MV-4-11 (cell line): ENCODE measurements around the gene HINFP.
"Not testable (repeated sequence)": the region's sequence is repeated elsewhere in the genome, so short reads cannot be mapped to it uniquely, and the experiment has no call there.

Experiments used
- DNase-seq: peaks from one replicate; lab custom pipeline; 2025; lab: John Stamatoyannopoulos, UW

HINFP gene

DNA sequence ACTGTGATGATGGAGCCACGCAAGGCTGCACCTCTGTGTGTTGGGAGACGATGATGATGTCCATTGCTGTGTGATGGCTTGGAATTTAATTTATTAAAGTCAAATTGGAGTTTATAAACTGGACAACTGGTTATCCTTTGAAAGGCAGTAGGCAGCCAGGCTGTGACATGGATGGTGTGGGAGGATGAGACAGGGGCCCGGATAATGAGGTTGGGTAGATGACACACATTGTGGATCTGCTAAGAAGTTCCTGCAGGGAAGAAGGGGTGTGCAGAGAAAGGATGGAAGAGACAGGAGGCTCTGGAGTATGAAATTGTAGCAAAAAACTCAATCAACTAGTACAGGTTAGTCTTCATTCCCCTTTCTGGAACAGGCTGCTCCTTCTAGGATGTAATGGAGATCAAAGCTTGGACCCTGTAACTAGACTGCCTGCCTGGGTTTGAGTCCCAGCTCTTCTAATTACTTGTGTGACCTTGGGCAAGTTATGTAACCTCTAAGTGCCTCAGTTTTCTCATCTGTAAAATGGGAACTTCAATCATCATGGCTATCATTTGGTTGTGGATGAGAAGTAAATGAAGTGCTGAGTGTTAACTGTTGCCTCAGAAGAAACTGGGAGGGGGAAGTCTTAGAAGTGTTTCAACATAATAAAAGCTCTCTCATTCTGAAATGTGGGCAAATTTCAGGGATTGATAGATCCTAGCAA lies 4.2 kb upstream of the HINFP start:
- DNase-seq, result no peak

DNA sequence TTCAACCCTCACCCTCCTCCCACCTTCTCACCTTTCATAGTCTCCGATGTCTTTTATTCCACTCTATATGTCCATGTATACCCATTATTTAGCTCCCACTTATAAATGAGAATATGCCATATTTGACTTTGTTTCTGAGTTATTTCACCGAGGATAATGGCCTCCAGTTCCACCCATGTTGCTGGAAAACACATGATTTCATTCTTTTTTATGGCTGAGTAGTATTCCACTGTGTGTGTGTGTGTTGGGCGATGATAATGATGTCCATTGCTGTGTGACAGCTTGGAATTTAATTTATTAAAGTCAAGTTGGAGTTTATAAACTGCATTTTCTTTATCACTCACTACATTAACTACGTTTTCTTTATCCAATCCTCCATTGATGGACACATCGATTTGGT lies 3.2 kb upstream of the HINFP start:
- DNase-seq, result no peak

DNA sequence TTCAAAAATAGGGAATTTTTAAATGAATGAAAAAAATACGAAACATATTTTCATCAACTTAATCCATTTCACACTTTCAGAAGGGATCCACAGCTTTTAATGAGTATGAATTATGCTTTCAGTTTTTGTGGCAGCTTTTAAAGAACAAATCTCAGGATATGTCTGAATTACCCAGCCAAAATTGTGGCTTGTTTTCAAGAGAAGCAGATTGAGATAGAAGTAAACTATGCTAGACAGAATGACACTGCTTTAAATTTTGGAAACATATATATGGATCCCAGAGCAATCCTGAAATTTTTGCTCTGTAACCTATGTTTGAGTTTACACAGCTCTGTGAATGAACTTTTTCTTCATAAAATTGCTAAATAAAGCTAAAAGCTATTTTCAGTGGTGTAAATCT lies 2.4 kb upstream of the HINFP start:
- no peak for DNase-seq

DNA sequence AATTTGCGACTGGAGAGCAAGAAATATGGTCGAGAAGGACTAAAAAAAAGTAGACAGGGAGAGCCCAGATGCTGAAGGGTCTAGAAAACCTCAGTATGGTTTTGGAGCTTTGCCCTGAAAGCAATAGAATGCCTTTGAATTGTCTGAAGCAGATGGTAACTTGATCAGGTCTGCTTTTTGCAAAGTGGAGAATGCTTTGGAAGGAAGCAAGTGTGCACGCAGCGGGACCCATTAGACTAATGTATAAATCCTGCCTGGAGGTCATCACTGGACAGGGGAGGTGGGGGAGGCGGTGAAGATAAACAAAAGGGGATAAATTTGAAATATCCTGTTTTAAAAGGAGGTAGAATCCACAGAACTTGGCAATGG lies 757 bp upstream of the HINFP start:
- DNase-seq, result no peak

DNA sequence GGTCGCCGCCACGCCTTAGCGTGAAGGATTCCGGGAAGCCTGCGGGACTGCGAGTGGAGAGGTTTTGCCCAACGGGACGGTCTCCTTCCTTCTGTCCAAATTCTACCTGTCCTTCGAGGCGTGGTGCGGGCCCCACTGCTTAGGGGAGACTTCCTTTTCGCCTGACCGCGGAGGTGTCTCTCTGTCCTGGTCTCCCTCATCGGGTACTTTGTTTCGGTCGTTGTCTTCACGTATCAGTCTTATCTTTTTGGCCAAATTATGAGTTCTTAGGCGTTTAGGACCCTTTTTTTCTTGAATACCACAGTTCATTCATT lies 388 bp downstream of the HINFP start:
- DNase-seq, result no peak

DNA sequence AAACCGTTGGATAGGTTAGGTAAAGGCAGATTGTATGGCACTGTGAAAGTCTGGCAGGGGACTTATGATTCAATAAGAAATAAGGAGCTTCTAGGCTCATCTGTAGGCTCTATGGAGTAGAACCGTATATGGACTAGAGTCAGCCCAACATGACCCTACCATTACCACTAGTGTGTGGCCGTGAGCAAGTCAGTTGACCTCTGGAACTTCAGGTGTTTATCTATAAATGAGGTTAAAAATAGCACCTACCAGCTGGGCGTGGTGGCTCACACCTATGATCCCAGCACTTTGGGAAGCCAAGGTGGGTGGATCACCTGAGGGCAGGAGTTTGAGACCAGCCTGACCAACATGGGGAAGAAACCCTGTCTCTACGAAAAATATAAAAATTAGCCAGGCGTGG lies 4.4 kb downstream of the HINFP start:
- DNase-seq, result no peak

DNA sequence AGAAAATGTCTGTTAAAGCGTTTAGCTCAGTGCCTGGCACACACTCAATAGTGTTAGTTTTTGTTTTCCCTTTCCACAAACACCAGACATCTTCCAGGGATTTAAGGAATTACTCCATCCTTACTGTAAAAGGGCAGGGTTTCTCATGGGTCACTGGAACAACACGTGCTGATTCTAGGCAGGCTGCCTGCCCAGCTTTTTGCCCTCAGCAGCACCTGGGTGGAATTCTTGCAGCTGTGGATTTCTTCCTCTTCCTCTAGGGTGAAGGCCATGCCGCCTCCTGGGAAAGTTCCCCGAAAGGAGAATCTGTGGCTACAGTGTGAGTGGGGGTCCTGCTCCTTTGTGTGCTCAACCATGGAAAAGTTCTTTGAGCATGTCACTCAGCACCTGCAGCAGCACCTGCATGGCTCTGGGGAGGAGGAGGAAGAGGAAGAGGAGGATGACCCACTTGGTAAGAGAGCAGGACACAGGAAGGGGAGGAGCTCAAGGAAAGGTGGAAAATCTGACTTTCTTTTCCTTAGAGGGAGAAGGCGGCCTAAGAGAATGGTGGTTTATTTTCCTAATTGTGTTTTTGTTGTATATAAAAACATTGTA lies 5.4 kb downstream of the HINFP start:
- no peak for DNase-seq

DNA sequence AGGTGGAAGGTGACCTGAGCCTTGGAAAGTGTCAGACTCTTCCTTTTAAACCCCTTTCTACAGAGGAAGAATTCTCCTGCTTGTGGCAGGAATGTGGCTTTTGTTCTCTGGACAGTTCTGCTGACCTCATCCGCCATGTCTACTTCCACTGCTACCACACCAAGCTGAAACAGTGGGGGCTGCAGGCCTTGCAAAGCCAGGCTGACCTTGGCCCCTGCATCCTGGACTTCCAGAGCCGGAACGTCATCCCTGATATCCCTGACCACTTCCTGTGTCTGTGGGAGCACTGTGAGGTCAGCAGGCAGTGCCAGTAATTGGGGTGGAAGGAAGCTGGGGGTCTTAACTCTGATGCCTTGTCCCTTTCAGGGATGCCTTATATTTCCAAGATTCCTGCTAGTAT lies 9.3 kb downstream of the HINFP start:
- DNase-seq, result no peak

DNA sequence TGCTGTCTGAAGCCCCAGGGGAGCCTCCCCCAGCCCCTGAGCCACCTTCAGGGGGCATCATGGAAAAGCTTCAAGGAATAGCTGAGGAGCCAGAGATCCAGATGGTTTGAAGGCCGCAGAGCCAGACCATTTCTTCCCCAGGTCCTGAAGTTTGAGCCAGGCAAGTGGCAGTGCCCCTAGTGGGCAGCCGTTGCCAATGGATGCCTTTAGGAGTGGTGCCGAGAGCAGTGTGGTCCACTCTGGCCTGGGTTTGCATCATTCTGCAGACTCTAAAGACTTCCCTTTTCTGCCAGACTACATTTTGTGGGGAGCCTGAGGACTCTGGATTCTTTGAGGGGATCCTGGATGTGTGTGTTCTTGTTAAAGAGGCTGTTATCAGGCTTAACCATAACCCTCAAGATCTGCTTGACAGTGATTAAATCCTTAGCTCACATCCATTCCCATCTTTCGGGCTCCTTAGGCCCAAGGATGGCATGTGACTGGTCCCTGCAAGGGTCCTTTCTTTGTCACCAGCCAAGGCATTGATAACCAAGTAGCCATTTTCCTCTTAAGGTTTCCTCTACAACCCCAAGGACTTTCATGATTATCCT lies 13.1 kb downstream of the HINFP start:
- peak; percentile 66 for DNase-seq

DNA sequence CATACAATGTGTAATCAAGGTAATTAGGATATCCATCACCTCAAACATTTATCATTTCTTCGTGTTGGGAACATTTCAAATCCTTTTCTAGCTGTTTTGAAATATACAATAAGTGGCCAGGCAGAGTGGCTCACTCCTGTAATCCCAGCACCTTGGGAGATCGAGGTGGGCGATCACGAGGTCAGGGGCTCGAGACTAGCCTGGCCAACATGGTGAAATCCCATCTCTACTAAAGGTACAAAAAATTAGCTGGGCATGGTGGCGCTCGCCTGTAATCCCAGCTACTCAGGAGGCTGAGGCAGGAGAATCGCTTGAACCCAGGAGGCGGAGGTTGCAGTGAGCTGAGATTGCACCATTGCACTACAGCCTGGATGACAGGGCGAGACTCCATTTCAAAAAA lies 17.9 kb downstream of the HINFP start:
- not testable (repeated sequence) for DNase-seq

DNA sequence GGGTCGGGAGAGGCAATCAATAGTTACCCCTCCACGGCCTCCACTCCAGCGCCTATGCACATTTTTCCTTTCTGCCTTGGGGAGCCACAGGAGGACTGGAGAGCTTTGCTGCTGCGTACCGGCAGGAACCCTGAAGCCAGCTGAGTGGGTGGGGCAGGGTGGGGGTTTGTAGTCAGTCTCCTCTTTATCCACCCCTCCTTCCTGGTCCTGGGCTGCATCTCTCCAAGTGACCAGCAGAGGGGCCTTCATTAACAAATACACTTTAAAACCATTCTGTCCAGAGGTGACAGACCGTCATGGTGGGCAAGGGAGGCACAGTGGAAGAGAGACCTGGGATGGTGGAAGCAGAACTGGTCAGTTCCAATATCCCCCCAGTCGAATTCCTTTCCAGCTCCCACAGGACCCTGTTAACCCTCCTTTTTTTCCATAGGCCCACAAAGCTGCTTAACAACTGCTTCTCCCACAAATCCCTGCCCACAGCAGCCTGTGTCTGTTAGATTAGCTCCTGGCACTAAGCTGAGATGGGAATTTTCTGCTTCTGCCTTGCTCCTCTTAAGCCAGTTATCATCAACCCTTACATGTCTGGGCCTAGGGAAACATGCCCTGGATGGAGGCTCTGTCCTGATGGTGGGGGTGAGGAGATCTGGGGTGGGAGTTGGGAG lies 23.6 kb downstream of the HINFP start:
- DNase-seq, result peak; percentile 55

DNA sequence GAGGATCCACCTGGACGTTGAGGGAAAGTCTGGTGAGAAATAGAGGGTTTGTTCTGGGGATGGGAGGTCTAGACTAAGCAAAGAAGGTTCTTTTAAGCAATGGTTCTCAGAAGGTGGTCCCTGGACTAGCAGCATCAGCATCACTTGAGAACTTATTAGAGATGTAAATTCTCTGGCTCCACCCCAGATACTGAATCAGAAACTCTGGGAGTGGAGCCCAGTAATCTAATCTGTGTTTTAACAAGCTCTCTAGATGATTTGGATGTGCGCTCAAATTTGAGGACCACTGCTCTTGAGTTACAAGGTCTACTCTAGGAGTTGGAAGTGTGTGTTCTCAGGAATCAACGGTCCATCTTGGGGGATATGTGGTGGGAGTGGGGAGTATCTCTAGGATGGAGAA lies 24.2 kb downstream of the HINFP start:
- DNase-seq, result no peak

DNA sequence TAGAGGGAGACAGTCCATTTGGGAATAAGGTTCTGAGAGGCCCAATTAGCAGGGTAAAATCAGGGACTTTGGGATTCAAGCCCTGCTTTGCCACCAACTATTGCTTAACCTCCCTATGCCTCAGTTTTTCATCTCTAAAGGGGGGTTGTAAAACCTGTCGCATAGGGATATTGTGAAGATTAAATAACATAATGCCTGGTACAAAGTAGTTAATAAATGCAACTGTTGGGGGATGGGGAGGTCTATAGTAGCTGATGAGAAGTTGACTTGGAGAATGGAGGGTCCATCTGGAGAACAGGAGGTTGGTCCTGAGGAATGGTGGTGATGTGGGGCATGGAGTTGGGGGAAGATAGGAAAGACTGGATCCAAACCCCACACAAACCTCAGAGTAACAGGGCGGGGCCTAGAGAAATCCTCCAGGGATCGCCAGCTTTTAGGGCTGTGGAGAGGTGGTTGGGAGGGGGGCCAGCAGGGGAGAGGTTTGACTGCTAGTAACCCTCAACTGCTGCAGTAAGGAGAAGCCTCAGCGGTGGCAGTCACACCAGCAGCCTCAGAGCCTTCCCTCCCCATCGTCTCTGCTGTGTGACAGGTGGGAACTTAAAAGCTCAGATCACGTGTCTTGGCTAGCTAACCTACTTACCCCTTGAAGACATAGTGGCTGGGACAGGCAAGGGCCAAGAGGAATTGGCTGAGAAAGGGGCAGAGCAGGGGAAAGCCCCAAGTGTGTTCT lies 26.4 kb downstream of the HINFP start:
- no peak for DNase-seq

DNA sequence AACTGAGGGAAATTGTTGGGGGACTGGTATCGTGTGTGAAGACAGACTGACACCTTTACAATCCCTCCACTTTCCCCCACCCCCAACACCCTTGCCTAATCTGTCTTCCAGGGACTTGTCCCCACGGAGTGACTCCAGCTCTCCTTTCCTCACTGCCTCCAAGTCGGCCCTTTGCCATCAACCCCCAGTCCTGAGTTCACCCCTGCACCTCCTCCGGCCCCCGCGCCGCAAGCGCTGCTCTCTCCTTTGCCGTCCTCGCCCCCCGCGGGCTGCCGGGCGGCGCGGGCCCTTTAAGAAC lies 27.3 kb downstream of the HINFP start:
- no peak for DNase-seq

DNA sequence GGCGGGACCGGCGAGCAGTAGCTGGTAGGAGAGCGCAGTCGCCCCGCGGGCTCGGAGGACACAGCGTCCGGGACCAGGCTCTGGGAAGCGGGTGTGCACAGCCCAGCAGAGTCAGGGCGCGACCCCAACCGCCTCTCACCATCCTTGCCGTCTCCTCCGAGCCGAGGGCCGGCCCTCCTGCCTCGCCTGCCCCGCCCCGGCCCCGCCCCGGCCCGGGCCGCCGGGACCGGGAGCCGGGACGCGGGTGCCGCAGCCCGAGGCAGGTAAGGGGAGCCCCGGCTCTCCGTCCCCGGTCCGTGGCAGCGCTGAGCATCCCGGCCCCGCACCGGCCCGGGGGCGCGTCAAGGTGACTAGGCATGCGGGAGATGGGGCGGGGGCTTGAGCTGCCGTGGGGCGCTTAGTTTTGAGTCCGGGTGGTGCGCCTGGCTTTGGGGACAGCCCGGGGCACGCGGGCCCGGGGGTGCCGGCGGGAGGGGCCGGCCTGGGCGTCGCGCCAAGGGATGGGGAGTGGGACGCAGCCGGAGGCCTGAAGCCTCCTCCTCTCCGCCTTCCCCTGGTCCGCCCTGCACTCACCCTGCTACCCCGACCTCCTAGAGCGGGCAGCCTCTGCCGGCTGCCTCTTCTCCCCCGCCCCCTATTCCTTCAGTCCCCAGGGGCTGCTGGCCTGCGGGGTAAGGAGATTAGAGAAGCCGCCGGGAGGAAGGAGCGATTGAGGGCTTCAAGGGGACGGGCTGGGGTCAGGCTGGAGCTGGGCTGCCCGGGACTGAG lies 27.8 kb downstream of the HINFP start, which contains the start of gene ABCG4:
TSS of gene ABCG4 (plus strand) at position 35 of the 768 bp plus-strand sequence. CDS start 914 bp downstream, outside the sequence.
- DNase-seq, result no peak

DNA sequence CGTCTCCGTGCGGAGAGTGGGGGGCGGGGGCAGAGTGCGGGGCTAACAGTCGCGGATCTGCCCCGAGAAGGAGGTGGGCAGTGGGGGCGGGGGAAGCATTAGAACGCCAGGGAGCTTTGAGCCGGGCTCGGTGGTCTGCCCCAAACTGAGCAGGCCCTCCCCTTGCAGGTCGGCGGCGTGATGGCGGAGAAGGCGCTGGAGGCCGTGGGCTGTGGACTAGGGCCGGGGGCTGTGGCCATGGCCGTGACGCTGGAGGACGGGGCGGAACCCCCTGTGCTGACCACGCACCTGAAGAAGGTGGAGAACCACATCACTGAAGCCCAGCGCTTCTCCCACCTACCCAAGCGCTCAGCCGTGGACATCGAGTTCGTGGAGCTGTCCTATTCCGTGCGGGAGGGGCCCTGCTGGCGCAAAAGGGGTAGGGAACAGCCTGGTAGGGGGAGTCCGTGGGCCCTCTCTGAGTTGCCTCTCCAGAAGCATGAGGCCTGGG lies 28.5 kb downstream of the HINFP start:
- DNase-seq, result no peak

DNA sequence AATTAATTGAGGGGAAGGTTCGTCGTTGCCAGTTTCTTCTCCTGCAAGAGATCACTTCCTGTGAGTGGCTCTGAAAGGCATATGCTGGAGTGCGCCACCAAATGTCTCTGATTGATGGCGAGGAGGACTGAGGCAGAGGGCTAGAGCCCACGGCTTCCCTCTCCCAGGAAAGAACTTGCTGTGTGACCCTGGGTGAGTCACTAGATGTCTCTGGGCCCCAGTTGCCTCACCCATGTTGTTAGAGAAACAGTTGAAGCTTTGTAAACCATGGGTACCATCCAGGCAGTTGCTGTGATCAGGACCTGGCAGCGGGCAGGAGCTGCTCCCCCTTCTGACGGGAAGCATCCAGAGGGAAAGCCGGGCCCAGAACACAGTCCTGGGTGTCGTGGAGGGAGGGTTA lies 30.7 kb downstream of the HINFP start:
- no peak for DNase-seq

DNA sequence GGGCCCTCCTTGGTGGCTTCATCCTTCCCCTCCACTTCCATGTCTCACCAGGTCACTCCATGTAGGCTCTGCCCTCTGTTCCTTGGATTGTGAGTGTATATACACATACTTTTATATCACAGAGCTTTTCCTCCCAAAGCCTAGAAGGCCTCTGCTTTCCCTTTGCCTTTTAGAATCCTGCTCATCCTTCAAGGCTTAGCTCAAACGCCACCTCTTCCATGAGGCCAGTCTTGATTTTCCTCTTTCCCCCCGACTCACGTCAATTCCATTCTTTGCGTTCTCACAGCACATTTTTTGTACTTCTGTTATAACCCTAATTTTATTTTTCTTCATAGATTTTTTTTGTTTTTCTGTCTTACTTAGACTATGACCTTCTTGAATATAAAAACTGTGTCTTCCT lies 31.2 kb downstream of the HINFP start:
- DNase-seq, result no peak

DNA sequence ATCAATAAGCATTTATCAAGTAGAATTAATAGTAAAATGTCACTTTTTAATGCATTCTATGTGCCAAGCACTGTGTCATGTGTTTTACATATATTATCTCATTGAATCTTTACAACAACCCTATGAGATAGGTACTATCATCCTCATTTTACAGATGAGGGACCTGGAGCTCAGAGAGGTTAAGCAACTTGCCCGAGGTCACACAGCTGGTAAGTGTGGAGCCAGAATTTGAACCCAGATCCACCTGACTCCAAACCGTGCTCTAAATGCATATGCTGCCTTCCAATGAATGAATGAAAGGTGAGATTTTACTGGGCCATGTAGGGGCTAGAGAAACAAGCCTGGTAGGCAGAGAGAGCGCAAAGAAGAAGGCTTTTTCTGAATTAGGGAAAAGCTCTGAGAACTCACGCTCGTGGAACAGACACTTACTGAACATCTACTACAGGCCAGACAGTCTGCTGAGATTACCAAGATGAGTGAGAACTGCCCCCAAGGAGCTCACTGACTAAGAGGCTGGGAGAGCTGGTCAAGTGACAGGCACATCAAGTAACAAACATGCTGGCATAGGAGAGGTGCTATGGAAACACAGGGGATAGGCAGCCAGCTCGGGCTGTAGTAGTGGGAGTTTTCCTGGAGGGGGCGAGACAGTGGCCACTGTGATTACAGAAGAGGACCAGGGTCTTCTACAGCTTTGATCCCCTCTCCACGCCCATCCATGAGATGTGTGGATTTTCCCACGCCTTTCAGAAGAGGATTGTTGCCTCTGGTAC lies 31.9 kb downstream of the HINFP start:
- no peak for DNase-seq

DNA sequence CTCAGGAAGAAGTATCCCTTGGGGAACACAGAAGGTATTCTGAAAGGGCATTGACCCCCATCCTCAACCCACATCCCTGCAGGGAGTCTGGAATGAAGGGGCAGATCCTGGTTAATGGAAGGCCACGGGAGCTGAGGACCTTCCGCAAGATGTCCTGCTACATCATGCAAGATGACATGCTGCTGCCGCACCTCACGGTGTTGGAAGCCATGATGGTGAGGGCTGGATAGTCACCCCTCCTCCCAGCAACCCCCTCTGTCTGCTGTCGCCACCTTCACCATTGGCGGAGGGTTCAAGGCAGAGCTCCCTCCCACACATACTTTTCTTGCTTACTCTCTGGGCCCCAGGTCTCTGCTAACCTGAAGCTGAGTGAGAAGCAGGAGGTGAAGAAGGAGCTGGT lies 32.8 kb downstream of the HINFP start:
- no peak for DNase-seq
